Gastrocnemius medialis (tissue), 4 donors: ENCODE results near the gene SPEF2. TPM values are rescaled to one million over a fixed set of nuclear protein-coding genes. Genes with fewer than 3 reads are reported as not detected.
A peak's percentile ranks its signal among the peaks of the same experiment; 100 is the strongest.

Experiments used
- ATAC-seq, 2 donors: fragments of 150-250 bp; one replicate each; pipeline ENCODE4 v1.9.1; 2016
- DNase-seq, 2 donors: peaks; one replicate each; pipeline ENCODE4 v3.0.0-alpha.2; 2019
- H3K27ac ChIP-seq, 4 donors: fragments of 200-600 bp; sonication (generic); 1 replicate in 1 of 4; 2 replicates in 3 of 4; pipeline ENCODE4 v1.5.1; 2016 to 2018; ENCODE audit warnings: mild to moderate bottlenecking in 2 of 4, moderate library complexity in 1 of 4
- H3K27me3 ChIP-seq, 3 donors: fragments of 200-600 bp; sonication (generic) in 2 of 3; 1 replicate in 1 of 3; 2 replicates in 2 of 3; pipeline versions ENCODE4 v1.5.1 to v1.6.0; 2016 to 2019; ENCODE audit warnings: mild to moderate bottlenecking in 1 of 3, moderate library complexity in 1 of 3
- H3K36me3 ChIP-seq, 2 donors: fragments of 200-600 bp; sonication (generic) in 1 of 2; one replicate each; pipeline ENCODE4 v1.5.1; 2017 to 2018
- H3K4me1 ChIP-seq, 2 donors: fragments of 200-600 bp; sonication (generic) in 1 of 2; one replicate each; pipeline ENCODE4 v1.5.1; 2016 to 2017; ENCODE audit warnings: mild to moderate bottlenecking in 2 of 2
- H3K4me3 ChIP-seq, 4 donors: fragments of 200-600 bp; sonication (generic) in 3 of 4; 1 replicate in 1 of 4; 2 replicates in 3 of 4; pipeline ENCODE4 v1.5.1; 2016 to 2019; ENCODE audit warnings: mild to moderate bottlenecking in 2 of 4
- H3K9me3 ChIP-seq, 3 donors: fragments of 200-600 bp; sonication (generic) in 2 of 3; 1 replicate in 1 of 3; 2 replicates in 2 of 3; pipeline ENCODE4 v1.5.1; 2016 to 2019
- CTCF ChIP-seq, 5 experiments: fragments of 450-650 bp in 3 of 5; fragments of 200-600 bp in 2 of 5; sonication (generic) in 2 of 5; IDR thresholded peaks in 4 of 5; conservative IDR thresholded peaks in 1 of 5; 1 replicate in 4 of 5; 2 replicates in 1 of 5; pipeline ENCODE4 v1.5.1; 2016 to 2019; ENCODE audit warnings: antibody characterized with exemption in 5 of 5, mild to moderate bottlenecking in 3 of 5, moderate library complexity in 3 of 5
- POLR2A ChIP-seq, 2 donors: fragments of 450-650 bp; IDR thresholded peaks; one replicate each; pipeline ENCODE4 v1.6.1; 2017; ENCODE audit warnings: antibody characterized with exemption in 2 of 2, mild to moderate bottlenecking in 2 of 2, moderate library complexity in 2 of 2
- in situ Hi-C, 4 donors: fragments of 200-750 bp; cut with MboI; loops; one replicate each; pipeline versions ENCODE4 v1.15.0 to v1.8.0; 2017; ENCODE audit warnings: low sequenced_read_pairs in 4 of 4
- intact Hi-C: fragments of 100-400 bp; cut with DNase I; formaldehyde crosslinking; loops from one replicate; pipeline ENCODE4 v1.15.1; 2023; ENCODE audit warnings: low total_unique reads
- total RNA-seq, 4 donors: library from RNA; depleted of rRNA; stranded (reverse); fragments of >200 nt; gene quantifications; one replicate each; pipeline versions ENCODE4 v1.1.0 to v1.2.3, GENCODE V29; 2016

SPEF2 gene
- under 1 TPM in 2 of 4 donors, not detected in 2; 0.11 to 0.46 TPM for total RNA-seq

DNA sequence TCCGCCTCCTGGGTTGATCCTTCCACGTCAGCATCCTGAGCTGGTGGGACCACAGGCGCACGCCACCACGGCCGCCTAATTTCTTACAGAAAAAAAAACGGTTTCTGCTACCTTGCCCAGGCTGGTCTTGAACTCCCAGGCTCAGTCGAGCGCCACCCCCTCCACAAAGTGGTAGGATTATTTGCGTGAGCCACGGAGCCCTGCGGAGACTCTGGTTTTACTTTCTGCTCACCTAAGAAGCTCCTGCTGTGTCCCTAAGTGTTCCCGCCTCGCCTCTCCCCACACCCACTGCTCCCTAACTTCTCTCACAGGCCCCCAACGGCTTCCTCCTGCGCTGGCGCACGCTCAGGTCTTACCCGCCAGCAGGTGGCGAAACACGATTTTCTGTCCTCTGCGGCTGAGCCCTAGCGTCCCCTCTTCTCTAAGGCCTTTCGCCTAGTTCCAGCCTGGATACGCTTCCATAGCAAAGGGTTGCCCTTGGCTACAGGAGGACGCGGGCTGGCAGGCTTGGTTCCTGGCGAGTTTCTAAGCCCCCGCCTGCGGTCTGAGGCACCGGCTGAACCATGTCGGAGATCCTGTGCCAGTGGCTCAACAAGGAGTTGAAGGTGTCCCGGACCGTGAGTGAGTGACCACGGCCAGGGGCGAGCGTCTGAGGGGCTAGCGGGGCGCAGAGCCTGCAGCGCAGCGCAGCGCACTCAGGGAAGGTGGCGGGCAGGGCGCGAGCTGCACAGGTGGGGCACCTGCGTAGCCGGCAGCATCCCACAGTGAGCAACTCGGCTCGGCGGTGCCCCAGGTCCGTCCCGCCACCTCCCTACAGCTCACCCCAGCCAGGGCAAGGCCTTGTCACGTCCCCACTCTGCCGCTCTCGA, at the start of gene SPEF2:
SPEF2 (plus strand) TSS at position 429 of the 869 bp plus-strand sequence; CDS start at position 564, 135 bp downstream.
- H3K4me3 ChIP-seq: peak within 1 kb of the TSS; percentile 63 to 84 (median 70)
- in situ Hi-C loops (no loop called here), intact Hi-C loops (loop anchor here (10.0 kb wide), 1 partner anchor 307 kb away; no protein-coding TSS in a partner anchor)
- no peaks in the 10 kb centered on the region for H3K27me3 ChIP-seq
- H3K9me3 ChIP-seq: no peaks in the 10 kb centered on the region
- ATAC-seq (peak; percentile 75 to 85), DNase-seq (peak; percentile 33 to 58)
- no peak for TF ChIP-seq POLR2A (IDR thresholded peaks at IDR 0.05)
- peak in 3 of 5 experiments; percentile 40 to 61 (median 44) for TF ChIP-seq CTCF (IDR thresholded peaks at IDR 0.05 in 4 of 5, conservative IDR thresholded peaks at IDR 0.05 in 1 of 5)
- H3K27ac ChIP-seq: no peak within 1 kb of the TSS
- no peaks in the 10 kb centered on the region for H3K36me3 ChIP-seq
- H3K4me1 ChIP-seq: peaks cover 3 to 7% of the 10 kb centered on the region in 2 donors

GRCh38 chr5:35575578-35575977, 42.1 kb upstream of the SPEF2 start:
- H3K9me3 ChIP-seq: no peaks in the 10 kb centered on the region
- no peaks in the 10 kb centered on the region for H3K4me1 ChIP-seq
- no peak for TF ChIP-seq CTCF (IDR thresholded peaks at IDR 0.05 in 4 of 5, conservative IDR thresholded peaks at IDR 0.05 in 1 of 5)
- no peak for TF ChIP-seq POLR2A (IDR thresholded peaks at IDR 0.05)
- H3K27me3 ChIP-seq: no peaks in the 10 kb centered on the region
- ATAC-seq (no peak), DNase-seq (no peak)
- intact Hi-C loops (no loop called here), in situ Hi-C loops (no loop called here)
- no peaks in the 10 kb centered on the region for H3K36me3 ChIP-seq
- no peak overlapping the region for H3K27ac ChIP-seq
- H3K4me3 ChIP-seq: no peak overlapping the region

DNA sequence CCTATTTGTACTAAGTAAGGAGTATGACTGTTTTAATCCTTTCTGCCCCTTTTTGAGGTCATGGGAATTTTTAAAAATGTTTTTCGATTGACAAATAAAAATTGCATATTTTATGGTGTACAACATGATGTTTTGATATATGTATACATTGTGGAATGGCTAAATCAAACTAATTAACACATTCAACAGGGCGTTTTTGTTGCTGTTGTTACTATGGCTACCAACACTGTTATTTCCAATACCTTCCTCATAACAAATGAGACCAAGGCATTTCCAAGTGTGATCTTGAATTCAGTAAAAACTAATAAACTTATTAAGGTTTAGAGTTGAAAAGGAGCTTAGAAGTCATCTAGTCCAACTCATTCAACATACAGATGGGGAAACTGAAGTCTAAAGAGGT, 30.2 kb upstream of the SPEF2 start:
- H3K9me3 ChIP-seq: no peaks in the 10 kb centered on the region
- no peaks in the 10 kb centered on the region for H3K4me1 ChIP-seq
- in situ Hi-C loops: no loop called here
- DNase-seq: no peak
- intact Hi-C loops: no loop called here
- no peak overlapping the region for H3K4me3 ChIP-seq
- no peaks in the 10 kb centered on the region for H3K27me3 ChIP-seq
- TF ChIP-seq CTCF (IDR thresholded peaks at IDR 0.05 in 4 of 5, conservative IDR thresholded peaks at IDR 0.05 in 1 of 5): no peak
- TF ChIP-seq POLR2A (IDR thresholded peaks at IDR 0.05): no peak
- ATAC-seq: no peak
- no peak overlapping the region for H3K27ac ChIP-seq
- H3K36me3 ChIP-seq: no peaks in the 10 kb centered on the region

- DNase-seq (no peak), ATAC-seq (no peak)
- Histone ChIP-seq H3K27me3 (no peaks in the 10 kb centered on the region), H3K27ac (no peak overlapping the region), H3K9me3 (no peaks in the 10 kb centered on the region), H3K36me3 (no peaks in the 10 kb centered on the region), H3K4me3 (no peak overlapping the region), H3K4me1 (no peaks in the 10 kb centered on the region)
- in situ Hi-C loops: no loop called here
- TF ChIP-seq CTCF (IDR thresholded peaks at IDR 0.05 in 4 of 5, conservative IDR thresholded peaks at IDR 0.05 in 1 of 5) (no peak), POLR2A (IDR thresholded peaks at IDR 0.05) (no peak)
- intact Hi-C loops: no loop called here
These were observed 24.3 kb upstream of the SPEF2 start for GRCh38 chr5:35593338-35593737.
